SH-SY5Y (cell line): Measurements from ENCODE around the gene DRICH1.

ENCODE experiments used
- GATA2 ChIP-seq: IDR thresholded peaks from 2 replicates; pipeline ENCODE4 v1.6.1; 2011; ENCODE audit warnings: mild to moderate bottlenecking, low read depth, low read length
- GATA3 ChIP-seq: IDR thresholded peaks from 2 replicates; pipeline ENCODE4 v1.6.1; 2011; ENCODE audit warnings: low read depth, mild to moderate bottlenecking, low read length, moderate library complexity

DNA sequence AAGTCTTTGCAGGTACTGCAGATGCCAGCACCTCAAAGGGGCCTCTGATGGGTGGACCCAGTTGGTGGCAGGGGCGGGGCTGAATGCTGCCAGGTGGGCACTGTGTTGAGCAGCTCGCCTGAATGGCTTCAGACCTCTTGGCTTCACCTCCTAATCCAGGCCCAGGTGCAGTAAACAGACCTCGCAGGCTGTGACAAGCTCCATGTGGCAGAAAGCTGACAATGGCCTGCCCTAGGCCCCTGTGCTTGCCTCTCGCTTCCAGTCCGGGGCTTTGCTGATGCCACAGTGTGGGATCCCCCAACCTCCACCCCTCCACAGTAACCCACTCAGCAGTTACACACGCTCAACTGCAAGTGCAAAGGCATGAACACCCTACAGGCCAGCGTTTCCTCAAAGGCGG, 61.4 kb downstream of the DRICH1 start:
- TF ChIP-seq GATA2 (no peak), GATA3 (no peak)
